ENCODE data around the gene ZCCHC2. TPM values are rescaled to one million over a fixed set of nuclear protein-coding genes. Genes with fewer than 3 reads are reported as not detected.

ZCCHC2 gene
- polyA plus RNA-seq, 2 donors, result 3.0 to 3.5 TPM

- Histone ChIP-seq H3K27ac (ENCODE audit: low read depth in 2 of 2, low read length in 1 of 2) (no peak overlapping the region), H3K36me3 (ENCODE audit: control insufficient read depth in 2 of 2, insufficient read depth in 2 of 2, low read length in 1 of 2) (peaks cover 6 to 13% of the 10 kb centered on the region in 2 donors), H3K9me3 (ENCODE audit: control insufficient read depth in 2 of 2, insufficient read depth in 1 of 2, low read depth in 1 of 2, low read length in 1 of 2) (no peaks in the 10 kb centered on the region), H3K4me3 (ENCODE audit: low read depth in 1 of 2, low read length in 2 of 2) (no peak overlapping the region), H3K4me1 (ENCODE audit: control insufficient read depth in 2 of 2, insufficient read depth in 2 of 2, low read length in 1 of 2) (no peaks in the 10 kb centered on the region), H3K27me3 (ENCODE audit: control insufficient read depth in 1 of 2, insufficient read depth in 2 of 2, low read length in 2 of 2) (no peaks in the 10 kb centered on the region)
- 92 to 96% methylated on average over 4 of the region's 4 CpGs for WGBS, 2 donors
Observed at GRCh38 chr18:62551972-62552513, 29.2 kb downstream of the ZCCHC2 start.

- H3K27ac ChIP-seq (ENCODE audit: low read depth in 2 of 2, low read length in 1 of 2), result no peak overlapping the region
Observed at GRCh38 chr18:62554061-62554815, 31.4 kb downstream of the ZCCHC2 start.

GRCh38 chr18:62555135-62555534, 32.3 kb downstream of the ZCCHC2 start:
- no peaks in the 10 kb centered on the region for H3K9me3 ChIP-seq (ENCODE audit: control insufficient read depth in 2 of 2, insufficient read depth in 1 of 2, low read depth in 1 of 2, low read length in 1 of 2)
- WGBS, 2 donors, result 61 to 66% methylated on average over 3 of the region's 3 CpGs
- no peaks in the 10 kb centered on the region for H3K27me3 ChIP-seq (ENCODE audit: control insufficient read depth in 1 of 2, insufficient read depth in 2 of 2, low read length in 2 of 2)
- H3K36me3 ChIP-seq (ENCODE audit: control insufficient read depth in 2 of 2, insufficient read depth in 2 of 2, low read length in 1 of 2), result peaks cover 6 to 13% of the 10 kb centered on the region in 2 donors
- H3K4me1 ChIP-seq (ENCODE audit: control insufficient read depth in 2 of 2, insufficient read depth in 2 of 2, low read length in 1 of 2), result no peaks in the 10 kb centered on the region
- no peak overlapping the region for H3K27ac ChIP-seq (ENCODE audit: low read depth in 2 of 2, low read length in 1 of 2)
- H3K4me3 ChIP-seq (ENCODE audit: low read depth in 1 of 2, low read length in 2 of 2), result no peak overlapping the region

More at GRCh38 chr18:62554061-62554815, 31.4 kb downstream of the ZCCHC2 start:
- WGBS, 2 donors, result 73 to 82% methylated on average over 6 of the region's 6 CpGs
- no peaks in the 10 kb centered on the region for H3K9me3 ChIP-seq (ENCODE audit: control insufficient read depth in 2 of 2, insufficient read depth in 1 of 2, low read depth in 1 of 2, low read length in 1 of 2)
- no peaks in the 10 kb centered on the region for H3K4me1 ChIP-seq (ENCODE audit: control insufficient read depth in 2 of 2, insufficient read depth in 2 of 2, low read length in 1 of 2)
- H3K27me3 ChIP-seq (ENCODE audit: control insufficient read depth in 1 of 2, insufficient read depth in 2 of 2, low read length in 2 of 2), result no peaks in the 10 kb centered on the region
- peaks cover 6 to 13% of the 10 kb centered on the region in 2 donors for H3K36me3 ChIP-seq (ENCODE audit: control insufficient read depth in 2 of 2, insufficient read depth in 2 of 2, low read length in 1 of 2)
- H3K4me3 ChIP-seq (ENCODE audit: low read depth in 1 of 2, low read length in 2 of 2), result no peak overlapping the region

GRCh38 chr18:62556397-62556796, 33.6 kb downstream of the ZCCHC2 start:
- no peak overlapping the region for H3K27ac ChIP-seq (ENCODE audit: low read depth in 2 of 2, low read length in 1 of 2)
- peaks cover 6 to 10% of the 10 kb centered on the region in 2 donors for H3K36me3 ChIP-seq (ENCODE audit: control insufficient read depth in 2 of 2, insufficient read depth in 2 of 2, low read length in 1 of 2)
- 80 to 83% methylated on average over 4 of the region's 4 CpGs for WGBS, 2 donors
- H3K27me3 ChIP-seq (ENCODE audit: control insufficient read depth in 1 of 2, insufficient read depth in 2 of 2, low read length in 2 of 2), result no peaks in the 10 kb centered on the region
- H3K4me1 ChIP-seq (ENCODE audit: control insufficient read depth in 2 of 2, insufficient read depth in 2 of 2, low read length in 1 of 2), result no peaks in the 10 kb centered on the region
- no peaks in the 10 kb centered on the region for H3K9me3 ChIP-seq (ENCODE audit: control insufficient read depth in 2 of 2, insufficient read depth in 1 of 2, low read depth in 1 of 2, low read length in 1 of 2)
- no peak overlapping the region for H3K4me3 ChIP-seq (ENCODE audit: low read depth in 1 of 2, low read length in 2 of 2)

- Histone ChIP-seq H3K4me1 (ENCODE audit: control insufficient read depth in 2 of 2, insufficient read depth in 2 of 2, low read length in 1 of 2) (no peaks in the 10 kb centered on the region), H3K4me3 (ENCODE audit: low read depth in 1 of 2, low read length in 2 of 2) (no peak overlapping the region), H3K27me3 (ENCODE audit: control insufficient read depth in 1 of 2, insufficient read depth in 2 of 2, low read length in 2 of 2) (no peaks in the 10 kb centered on the region), H3K27ac (ENCODE audit: low read depth in 2 of 2, low read length in 1 of 2) (no peak overlapping the region), H3K9me3 (ENCODE audit: control insufficient read depth in 2 of 2, insufficient read depth in 1 of 2, low read depth in 1 of 2, low read length in 1 of 2) (no peaks in the 10 kb centered on the region), H3K36me3 (ENCODE audit: control insufficient read depth in 2 of 2, insufficient read depth in 2 of 2, low read length in 1 of 2) (peaks cover 6 to 10% of the 10 kb centered on the region in 2 donors)
- 85 to 92% methylated on average over 6 of the region's 6 CpGs for WGBS, 2 donors
Observed at GRCh38 chr18:62558015-62558663, 35.3 kb downstream of the ZCCHC2 start.

GRCh38 chr18:62564044-62564443, 41.2 kb downstream of the ZCCHC2 start:
- no peaks in the 10 kb centered on the region for H3K4me1 ChIP-seq (ENCODE audit: control insufficient read depth in 2 of 2, insufficient read depth in 2 of 2, low read length in 1 of 2)
- H3K4me3 ChIP-seq (ENCODE audit: low read depth in 1 of 2, low read length in 2 of 2), result no peak overlapping the region
- H3K27ac ChIP-seq (ENCODE audit: low read depth in 2 of 2, low read length in 1 of 2), result no peak overlapping the region
- peaks cover 5 to 9% of the 10 kb centered on the region in 2 donors for H3K36me3 ChIP-seq (ENCODE audit: control insufficient read depth in 2 of 2, insufficient read depth in 2 of 2, low read length in 1 of 2)
- H3K27me3 ChIP-seq (ENCODE audit: control insufficient read depth in 1 of 2, insufficient read depth in 2 of 2, low read length in 2 of 2), result no peaks in the 10 kb centered on the region
- WGBS, 2 donors, result 90 to 91% methylated on average over 3 of the region's 3 CpGs
- no peaks in the 10 kb centered on the region for H3K9me3 ChIP-seq (ENCODE audit: control insufficient read depth in 2 of 2, insufficient read depth in 1 of 2, low read depth in 1 of 2, low read length in 1 of 2)

DNA sequence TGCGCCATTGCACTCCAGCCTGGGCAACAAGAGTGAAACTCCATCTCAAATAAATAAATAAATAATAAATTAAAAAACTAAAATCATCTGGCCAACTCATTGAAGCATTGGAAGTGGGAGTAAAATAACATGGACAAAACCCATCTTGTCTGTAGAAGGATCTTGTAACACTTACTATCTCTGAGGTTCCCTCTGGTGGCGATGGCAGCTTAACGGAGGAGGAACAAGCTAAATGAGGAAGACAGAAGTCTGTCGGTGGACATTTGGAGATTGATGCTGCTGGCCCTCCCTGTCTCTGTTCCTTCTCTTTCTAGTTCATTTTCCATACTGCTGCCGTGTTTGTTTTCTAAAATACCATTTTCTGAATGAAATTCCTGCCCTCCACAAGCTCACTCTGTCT, 43.4 kb downstream of the ZCCHC2 start:
- Histone ChIP-seq H3K36me3 (ENCODE audit: control insufficient read depth in 2 of 2, insufficient read depth in 2 of 2, low read length in 1 of 2) (peaks cover 7 to 9% of the 10 kb centered on the region in 2 donors), H3K27ac (ENCODE audit: low read depth in 2 of 2, low read length in 1 of 2) (no peak overlapping the region), H3K4me3 (ENCODE audit: low read depth in 1 of 2, low read length in 2 of 2) (no peak overlapping the region), H3K27me3 (ENCODE audit: control insufficient read depth in 1 of 2, insufficient read depth in 2 of 2, low read length in 2 of 2) (no peaks in the 10 kb centered on the region), H3K9me3 (ENCODE audit: control insufficient read depth in 2 of 2, insufficient read depth in 1 of 2, low read depth in 1 of 2, low read length in 1 of 2) (no peaks in the 10 kb centered on the region), H3K4me1 (ENCODE audit: control insufficient read depth in 2 of 2, insufficient read depth in 2 of 2, low read length in 1 of 2) (no peaks in the 10 kb centered on the region)
- WGBS, 2 donors, result 70 to 71% methylated on average over 5 of the region's 5 CpGs

- no peaks in the 10 kb centered on the region for H3K27me3 ChIP-seq (ENCODE audit: control insufficient read depth in 1 of 2, insufficient read depth in 2 of 2, low read length in 2 of 2)
- WGBS, 2 donors, result 97 to 98% methylated on average over 4 of the region's 4 CpGs
- H3K27ac ChIP-seq (ENCODE audit: low read depth in 2 of 2, low read length in 1 of 2), result no peak overlapping the region
- H3K36me3 ChIP-seq (ENCODE audit: control insufficient read depth in 2 of 2, insufficient read depth in 2 of 2, low read length in 1 of 2), result peaks cover 8% of the 10 kb centered on the region in 2 donors
- no peaks in the 10 kb centered on the region for H3K9me3 ChIP-seq (ENCODE audit: control insufficient read depth in 2 of 2, insufficient read depth in 1 of 2, low read depth in 1 of 2, low read length in 1 of 2)
- H3K4me3 ChIP-seq (ENCODE audit: low read depth in 1 of 2, low read length in 2 of 2), result no peak overlapping the region
- no peaks in the 10 kb centered on the region for H3K4me1 ChIP-seq (ENCODE audit: control insufficient read depth in 2 of 2, insufficient read depth in 2 of 2, low read length in 1 of 2)
Observed at GRCh38 chr18:62566818-62567217, 44.0 kb downstream of the ZCCHC2 start.

DNA sequence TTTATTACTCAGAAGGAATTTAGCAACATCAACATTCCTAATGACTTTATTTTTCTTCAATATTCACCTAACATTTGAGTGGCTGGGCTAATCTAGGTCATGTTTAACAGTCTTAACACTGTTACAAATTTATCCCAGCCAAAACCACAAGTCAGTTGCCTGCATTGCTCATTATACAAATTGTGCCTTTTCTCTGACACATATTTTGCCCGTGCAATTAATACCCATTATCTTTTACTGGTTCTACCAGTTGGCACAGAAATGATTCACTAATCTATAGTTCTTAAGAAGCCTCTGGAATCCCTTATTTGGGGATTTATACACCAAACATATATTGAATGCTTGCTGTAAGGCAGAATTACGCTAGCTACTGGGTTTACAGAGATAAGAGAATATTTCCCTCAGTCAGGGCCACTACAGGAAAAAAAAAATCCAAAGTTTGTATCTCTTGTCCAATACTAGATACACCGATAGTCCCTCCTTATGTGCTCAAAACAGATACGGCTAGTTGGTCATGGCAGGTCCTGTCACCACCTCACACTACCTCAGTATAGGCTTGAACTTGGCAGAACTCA, 46.3 kb downstream of the ZCCHC2 start:
- Histone ChIP-seq H3K27ac (ENCODE audit: low read depth in 2 of 2, low read length in 1 of 2) (no peak overlapping the region), H3K36me3 (ENCODE audit: control insufficient read depth in 2 of 2, insufficient read depth in 2 of 2, low read length in 1 of 2) (peaks cover 5 to 9% of the 10 kb centered on the region in 2 donors), H3K4me3 (ENCODE audit: low read depth in 1 of 2, low read length in 2 of 2) (no peak overlapping the region), H3K27me3 (ENCODE audit: control insufficient read depth in 1 of 2, insufficient read depth in 2 of 2, low read length in 2 of 2) (no peaks in the 10 kb centered on the region), H3K4me1 (ENCODE audit: control insufficient read depth in 2 of 2, insufficient read depth in 2 of 2, low read length in 1 of 2) (no peaks in the 10 kb centered on the region), H3K9me3 (ENCODE audit: control insufficient read depth in 2 of 2, insufficient read depth in 1 of 2, low read depth in 1 of 2, low read length in 1 of 2) (no peaks in the 10 kb centered on the region)
- WGBS, 2 donors, result 81 to 82% methylated on average over 4 of the region's 4 CpGs

Measured in esophagus (tissue), 2 donors.